ENCODE results near the gene MPRIP.
A peak's percentile ranks its signal among the peaks of the same experiment; 100 is the strongest.

The MPRIP gene

GRCh38 chr17:17109907-17110306 lies 67.7 kb downstream of the MPRIP start:
- DNase-seq (ENCODE audit: low read depth), result no peak

DNA sequence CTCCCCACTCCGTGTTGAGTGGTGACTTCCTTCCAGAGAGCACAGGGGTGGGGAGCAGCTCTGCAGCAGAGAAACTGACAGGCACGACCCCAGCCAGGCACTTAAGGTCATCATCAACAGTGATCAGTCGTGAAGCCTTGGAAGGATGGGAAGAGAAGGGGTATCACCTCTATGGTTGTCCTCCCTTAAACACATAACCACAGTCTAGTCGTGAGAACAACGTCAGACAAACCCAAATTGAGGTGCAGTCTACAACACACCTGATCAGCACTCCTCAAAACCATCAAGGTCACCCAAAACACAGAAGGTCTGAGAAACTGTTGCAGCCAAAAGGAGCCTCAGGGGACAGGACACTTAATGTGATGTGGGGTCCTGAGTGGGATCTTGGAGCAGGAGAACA lies 68.3 kb downstream of the MPRIP start:
- no peak for DNase-seq (ENCODE audit: low read depth)

DNA sequence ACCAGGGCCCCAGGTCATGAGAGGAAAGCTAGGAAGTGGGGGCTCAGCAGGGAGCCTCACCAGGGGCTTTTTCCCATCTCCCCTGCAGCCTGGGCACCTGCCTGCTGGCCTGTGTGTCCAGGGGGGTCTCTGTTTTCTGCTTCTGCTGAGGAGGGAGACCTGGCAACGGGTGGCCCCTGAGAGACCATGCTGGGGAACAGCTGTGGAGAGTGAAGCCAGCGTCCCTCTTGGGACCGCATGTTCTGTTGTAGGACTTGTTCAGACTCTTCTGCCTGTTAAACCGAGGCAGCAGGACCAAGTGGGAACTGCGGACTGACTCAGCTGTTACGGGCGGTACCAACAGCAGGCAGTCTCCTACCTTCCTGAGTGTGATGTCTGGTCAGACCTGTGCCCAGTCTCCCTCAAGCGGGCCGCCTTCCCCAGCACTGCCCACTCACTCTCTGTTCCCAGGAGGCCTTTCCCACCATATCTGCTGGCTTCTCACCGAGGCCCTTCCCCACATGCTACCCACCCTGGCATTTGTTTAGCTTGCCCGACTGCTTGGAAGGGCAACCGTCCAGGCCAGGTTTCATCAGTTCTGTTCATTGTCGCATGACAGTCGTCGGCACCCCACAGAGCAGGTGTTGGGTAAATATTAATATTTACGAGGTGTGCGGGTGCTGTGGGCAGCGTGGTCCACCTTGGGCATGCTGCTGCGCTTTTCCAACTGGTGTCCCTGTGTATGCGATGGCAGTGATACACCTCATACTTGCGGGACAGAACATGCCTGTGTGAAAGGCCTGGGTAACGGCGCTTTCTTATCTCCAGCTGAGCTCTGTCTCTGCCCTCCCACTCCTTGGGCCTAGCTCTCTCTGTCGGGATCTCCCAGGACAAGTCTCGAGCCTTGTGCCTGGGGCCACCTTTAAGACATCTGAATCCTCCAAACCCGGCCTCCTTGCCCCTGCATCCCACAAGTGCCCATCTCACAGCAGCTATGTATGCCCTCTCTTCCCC lies 69.4 kb downstream of the MPRIP start:
- no peak for DNase-seq (ENCODE audit: low read depth)

DNA sequence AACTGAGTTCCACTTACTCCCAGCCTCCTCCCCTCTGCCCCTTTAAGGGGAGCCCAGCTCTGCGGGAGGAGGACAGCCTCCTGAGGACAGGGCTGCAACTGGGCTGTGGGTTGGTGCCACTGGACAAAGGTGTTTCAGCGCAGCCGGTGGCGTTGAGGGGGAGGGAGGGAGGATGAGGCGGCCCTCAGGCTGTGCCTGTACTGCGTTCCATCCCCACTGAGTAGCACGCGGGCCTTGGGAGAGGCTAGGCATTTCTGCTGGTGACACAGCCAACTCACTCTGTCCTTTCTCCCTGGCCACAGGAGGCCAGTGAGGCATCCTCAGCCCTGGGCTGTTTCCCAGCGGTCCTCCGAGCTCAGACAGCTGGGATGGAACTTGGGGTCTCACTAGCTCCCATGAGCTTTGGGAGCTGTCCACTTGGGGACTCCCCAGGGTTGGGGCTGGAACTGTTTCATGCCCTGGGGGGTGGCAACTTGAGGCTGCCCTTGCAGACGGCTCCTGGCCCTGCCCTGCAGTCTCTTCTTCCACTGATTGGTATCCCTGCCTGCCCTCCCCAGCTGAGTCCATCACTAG lies 70.5 kb downstream of the MPRIP start:
- no peak for DNase-seq (ENCODE audit: low read depth)

- no peak for DNase-seq (ENCODE audit: low read depth)
Measured at GRCh38 chr17:17114592-17115225, 72.5 kb downstream of the MPRIP start.

- no peak for DNase-seq (ENCODE audit: low read depth)
Measured at GRCh38 chr17:17115620-17116019, 73.4 kb downstream of the MPRIP start.

GRCh38 chr17:17116406-17116805 lies 74.1 kb downstream of the MPRIP start:
- DNase-seq (ENCODE audit: low read depth), result no peak

DNA sequence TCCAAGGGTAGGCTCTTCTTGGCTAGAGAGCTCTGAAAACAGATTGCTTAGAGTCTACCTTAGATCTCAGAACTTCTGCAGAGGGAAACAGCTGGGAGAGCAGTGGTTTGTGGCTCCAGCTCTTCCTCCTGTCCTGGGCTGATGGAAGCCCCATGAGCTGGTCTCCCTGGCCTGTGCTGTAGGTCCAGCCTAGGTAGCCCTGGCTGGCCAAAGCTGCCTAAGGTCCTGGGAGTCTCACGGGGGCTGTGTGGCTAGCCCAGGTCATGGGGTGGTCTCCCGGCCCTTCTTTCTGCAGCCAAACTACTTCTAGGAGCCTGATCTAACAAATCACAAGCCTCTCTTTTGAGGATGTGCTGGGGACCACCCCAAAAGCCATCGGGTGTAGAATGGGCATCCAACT lies 75.7 kb downstream of the MPRIP start:
- DNase-seq (ENCODE audit: low read depth), result no peak

DNA sequence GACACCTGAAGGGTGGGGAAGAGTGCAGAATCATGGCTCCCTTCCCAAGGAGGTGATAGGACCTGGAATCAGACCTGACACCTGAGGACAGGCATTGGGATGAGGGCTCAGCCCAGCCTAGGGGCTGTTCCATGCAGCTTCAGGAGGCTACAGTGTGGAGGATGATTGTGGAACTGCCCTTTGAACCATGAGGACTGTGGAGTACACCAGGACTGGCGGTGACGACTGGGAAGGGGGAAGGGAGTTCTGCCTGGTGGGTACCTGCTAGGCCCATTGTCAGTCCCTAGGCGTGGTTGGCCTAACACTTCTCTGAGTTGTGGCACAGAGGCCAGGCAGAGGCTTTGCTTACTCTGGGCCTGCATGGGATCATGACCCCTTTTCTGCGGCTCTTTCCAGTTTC lies 76.1 kb downstream of the MPRIP start:
- DNase-seq (ENCODE audit: low read depth), result no peak

DNA sequence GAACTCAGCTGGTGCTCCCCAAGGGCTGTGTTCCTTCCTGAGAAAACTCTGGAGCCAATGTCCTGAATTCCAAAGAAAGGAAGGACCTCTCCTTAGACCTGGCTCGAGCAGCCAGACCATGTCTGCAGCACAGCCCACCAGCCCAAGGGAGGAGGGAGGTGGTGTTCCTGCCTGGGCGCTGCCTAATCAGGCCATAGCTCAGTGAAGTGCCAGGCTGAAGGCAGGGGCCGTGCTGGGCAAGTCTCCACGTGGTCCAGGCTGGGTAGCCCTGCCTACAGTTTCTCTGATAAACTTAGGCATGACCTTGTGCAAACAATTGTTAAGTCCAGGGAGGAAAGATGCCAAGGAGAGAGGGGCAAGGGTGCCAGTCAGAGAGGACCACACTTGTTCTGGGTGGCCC lies 76.8 kb downstream of the MPRIP start:
- DNase-seq (ENCODE audit: low read depth), result no peak

GRCh38 chr17:17119533-17119932 lies 77.3 kb downstream of the MPRIP start:
- peak; percentile 26 for DNase-seq (ENCODE audit: low read depth)

- DNase-seq (ENCODE audit: low read depth), result no peak
Measured at GRCh38 chr17:17120294-17120693, 78.0 kb downstream of the MPRIP start.

- DNase-seq (ENCODE audit: low read depth), result no peak
Measured at GRCh38 chr17:17120701-17121100, 78.4 kb downstream of the MPRIP start.

DNA sequence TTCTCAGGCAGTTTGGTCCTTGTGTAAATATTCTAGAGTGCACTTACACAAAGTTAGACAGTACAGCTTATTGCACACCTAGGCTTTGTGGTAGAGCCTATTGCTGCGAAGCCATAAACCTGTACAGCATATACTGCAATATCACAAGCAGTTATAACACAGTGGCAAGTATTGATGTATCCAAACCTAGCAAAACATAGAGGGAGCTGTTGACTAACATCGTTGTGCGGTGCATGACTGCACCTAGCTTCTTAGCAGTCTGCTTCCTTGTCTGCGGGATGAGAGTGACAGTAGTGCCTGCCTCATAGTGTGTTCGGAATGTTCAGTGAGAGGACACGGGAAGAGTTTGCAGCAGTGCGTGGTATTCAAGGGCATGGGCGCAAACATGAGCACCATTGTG lies 78.9 kb downstream of the MPRIP start:
- no peak for DNase-seq (ENCODE audit: low read depth)

DNA sequence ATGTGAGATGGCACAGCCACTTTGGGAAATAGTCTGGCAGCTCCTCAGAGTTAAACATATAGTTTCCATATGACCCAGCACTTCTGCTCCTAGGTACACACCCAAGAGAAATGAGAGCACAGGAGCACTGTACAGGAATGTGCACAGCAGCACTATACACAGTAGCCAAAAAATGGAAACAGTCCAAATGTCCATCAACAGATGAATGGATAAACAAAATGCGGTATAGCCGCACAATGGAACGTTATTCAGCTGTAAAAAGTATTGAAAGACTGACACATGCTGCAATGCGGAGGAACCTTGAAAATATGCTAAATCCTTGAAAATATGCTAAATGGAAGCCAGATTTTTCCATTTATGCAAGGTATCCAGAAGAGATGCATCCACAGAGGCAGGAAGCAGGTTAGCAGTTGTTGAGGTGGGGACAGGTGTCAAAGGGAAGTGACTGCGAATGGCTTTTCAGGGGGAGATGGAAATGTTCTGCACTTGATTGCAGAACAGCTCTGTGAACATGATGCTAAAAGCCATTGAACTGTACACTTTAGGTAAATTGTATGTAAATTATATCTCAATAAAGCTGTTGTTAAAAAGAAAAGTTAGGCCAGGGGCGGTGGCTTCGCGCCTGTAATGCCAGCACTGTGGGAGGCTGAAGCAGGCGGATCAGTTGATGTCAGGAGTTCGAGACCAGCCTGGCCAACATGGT lies 80.7 kb downstream of the MPRIP start:
- no peak for DNase-seq (ENCODE audit: low read depth)

GRCh38 chr17:17124341-17124740 lies 82.1 kb downstream of the MPRIP start:
- no peak for DNase-seq (ENCODE audit: low read depth)

DNA sequence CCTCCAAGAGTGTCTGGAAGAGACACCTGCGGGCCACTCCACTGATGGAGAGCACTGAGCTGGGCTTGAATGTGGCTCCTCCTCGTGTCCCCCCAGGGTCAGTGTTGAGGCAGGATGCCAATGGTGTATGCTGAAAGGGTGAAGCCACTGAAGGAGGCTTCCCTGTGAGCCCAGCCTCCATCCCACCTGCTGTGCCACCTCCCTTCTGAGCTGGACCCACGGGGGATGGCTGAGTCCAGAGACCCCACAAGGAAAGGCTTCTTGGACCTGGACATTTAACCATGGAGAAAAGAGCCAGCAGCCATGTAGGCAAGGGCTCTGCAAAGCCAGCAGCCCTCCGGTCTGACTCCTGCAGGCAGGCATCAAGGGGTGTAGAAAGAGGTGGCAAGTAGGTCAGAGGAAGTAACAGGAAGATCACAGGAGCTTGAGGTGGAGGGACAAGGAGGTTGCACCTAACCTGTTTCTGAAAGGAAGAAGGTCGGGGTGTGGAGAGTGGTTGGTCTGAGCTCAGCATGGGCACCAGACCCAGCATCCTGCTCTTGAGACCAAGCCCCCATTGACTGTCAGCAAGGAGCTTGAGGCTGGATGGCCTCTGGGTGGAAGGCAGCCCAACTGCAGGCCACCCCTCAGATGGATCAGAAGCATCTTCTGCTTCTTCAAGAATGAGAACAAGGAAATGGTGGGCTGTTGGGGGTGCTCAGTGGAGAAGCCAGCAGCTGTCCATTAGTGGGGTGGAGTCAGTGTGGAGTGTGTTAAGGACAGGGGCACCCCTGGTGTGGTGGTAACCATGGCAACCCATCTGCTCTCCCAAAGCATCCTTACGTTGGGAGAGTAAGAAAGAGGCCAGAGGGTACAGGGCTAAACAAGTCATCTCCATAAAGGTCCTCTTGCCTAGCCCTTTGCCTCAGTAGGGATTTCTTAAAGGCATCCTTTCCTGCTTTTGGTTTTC lies 83.2 kb downstream of the MPRIP start:
- DNase-seq (ENCODE audit: low read depth), result no peak

- DNase-seq (ENCODE audit: low read depth), result no peak
Measured at GRCh38 chr17:17126131-17127110, 84.2 kb downstream of the MPRIP start.

GRCh38 chr17:17127156-17127555 lies 84.9 kb downstream of the MPRIP start:
- DNase-seq (ENCODE audit: low read depth), result no peak

GRCh38 chr17:17127730-17128291 lies 85.6 kb downstream of the MPRIP start:
- no peak for DNase-seq (ENCODE audit: low read depth)
